ENCODE data around the gene MXD4. TPM values are rescaled to one million over a fixed set of nuclear protein-coding genes. Genes with fewer than 3 reads are reported as not detected.

Gene MXD4
- total and polyA plus RNA-seq, 4 donors = 34.4 to 65.1 (median 47.8) TPM

GRCh38 chr4:2286904-2287593 lies 25.1 kb upstream of the MXD4 start:
- Histone ChIP-seq H3K36me3 (ENCODE audit: control insufficient read depth in 4 of 4, insufficient read depth in 4 of 4, low read length in 4 of 4) (peaks cover 0 to 2% (median 0%) of the 10 kb centered on the region in 4 donors), H3K9ac (ENCODE audit: insufficient read depth in 1 of 2, low read length in 2 of 2) (no peak overlapping the region), H3K4me1 (ENCODE audit: control insufficient read depth in 5 of 5, insufficient read depth in 5 of 5, low read length in 5 of 5) (no peaks in the 10 kb centered on the region), H3K4me3 (no peak overlapping the region), H3K9me3 (ENCODE audit: control insufficient read depth in 4 of 4, insufficient read depth in 3 of 4, low read length in 3 of 4) (no peaks in the 10 kb centered on the region), H3K27ac (ENCODE audit: low read depth in 1 of 2, low read length in 1 of 2) (no peak overlapping the region), H3K27me3 (ENCODE audit: control insufficient read depth in 3 of 3, insufficient read depth in 3 of 3, low read length in 2 of 3) (no peaks in the 10 kb centered on the region)
- no peak for TF ChIP-seq CTCF (IDR thresholded peaks at IDR 0.05; ENCODE audit: control extremely low read depth, extremely low read depth)
- ATAC-seq (ENCODE audit: insufficient read depth, low FRiP score) = no peak
- peak in 1 of 3 donors; percentile 6 for DNase-seq
- 75 to 84% methylated on average over 19 of the region's 19 CpGs for WGBS, 2 donors

GRCh38 chr4:2285613-2286381 lies 23.9 kb upstream of the MXD4 start:
- peak in 1 of 3 donors; percentile 8 for DNase-seq
- TF ChIP-seq CTCF (IDR thresholded peaks at IDR 0.05; ENCODE audit: control extremely low read depth, extremely low read depth) = no peak
- H3K27ac ChIP-seq (ENCODE audit: low read depth in 1 of 2, low read length in 1 of 2) = no peak overlapping the region
- no peak overlapping the region for H3K9ac ChIP-seq (ENCODE audit: insufficient read depth in 1 of 2, low read length in 2 of 2)
- H3K36me3 ChIP-seq (ENCODE audit: control insufficient read depth in 4 of 4, insufficient read depth in 4 of 4, low read length in 4 of 4) = peaks cover 0 to 2% (median 0%) of the 10 kb centered on the region in 4 donors
- WGBS, 2 donors = 86 to 87% methylated on average over 27 of the region's 27 CpGs
- H3K4me3 ChIP-seq = no peak overlapping the region
- no peaks in the 10 kb centered on the region for H3K27me3 ChIP-seq (ENCODE audit: control insufficient read depth in 3 of 3, insufficient read depth in 3 of 3, low read length in 2 of 3)
- no peaks in the 10 kb centered on the region for H3K4me1 ChIP-seq (ENCODE audit: control insufficient read depth in 5 of 5, insufficient read depth in 5 of 5, low read length in 5 of 5)
- no peaks in the 10 kb centered on the region for H3K9me3 ChIP-seq (ENCODE audit: control insufficient read depth in 4 of 4, insufficient read depth in 3 of 4, low read length in 3 of 4)
- ATAC-seq (ENCODE audit: insufficient read depth, low FRiP score) = no peak

- Histone ChIP-seq H3K36me3 (ENCODE audit: control insufficient read depth in 4 of 4, insufficient read depth in 4 of 4, low read length in 4 of 4) (no peaks in the 10 kb centered on the region), H3K9ac (ENCODE audit: insufficient read depth in 1 of 2, low read length in 2 of 2) (no peak overlapping the region), H3K4me3 (no peak overlapping the region), H3K27ac (ENCODE audit: low read depth in 1 of 2, low read length in 1 of 2) (no peak overlapping the region), H3K4me1 (ENCODE audit: control insufficient read depth in 5 of 5, insufficient read depth in 5 of 5, low read length in 5 of 5) (no peaks in the 10 kb centered on the region), H3K27me3 (ENCODE audit: control insufficient read depth in 3 of 3, insufficient read depth in 3 of 3, low read length in 2 of 3) (no peaks in the 10 kb centered on the region), H3K9me3 (ENCODE audit: control insufficient read depth in 4 of 4, insufficient read depth in 3 of 4, low read length in 3 of 4) (no peaks in the 10 kb centered on the region)
- ATAC-seq (ENCODE audit: insufficient read depth, low FRiP score) = no peak
- TF ChIP-seq CTCF (IDR thresholded peaks at IDR 0.05; ENCODE audit: control extremely low read depth, extremely low read depth) = no peak
- WGBS, 2 donors = 71 to 82% methylated on average over 15 of the region's 15 CpGs
- DNase-seq = no peak
Measured at GRCh38 chr4:2284934-2285612, 23.2 kb upstream of the MXD4 start.
